Prostate gland (tissue), 2 donors: ENCODE data around the gene SPOP.

Experiments used
- POLR2A ChIP-seq: fragments of 450-650 bp; IDR thresholded peaks from one replicate; pipeline ENCODE4 v1.6.1; 2016; ENCODE audit warnings: antibody characterized with exemption, mild to moderate bottlenecking
- POLR2AphosphoS5 ChIP-seq: sonication (generic); formaldehyde crosslinking; IDR thresholded peaks from one replicate; pipeline ENCODE4 v1.6.1; 2017; ENCODE audit warnings: antibody characterized with exemption
- TF ChIP-seq, protein P1 (sequence below), 4 experiments: fragments of 200-600 bp in 2 of 4; fragments of 450-650 bp in 2 of 4; sonication (generic) in 2 of 4; IDR thresholded peaks; 1 replicate in 3 of 4; 2 replicates in 1 of 4; pipeline ENCODE4 v1.5.1; 2016 to 2019; ENCODE audit warnings: antibody characterized with exemption in 4 of 4, mild to moderate bottlenecking in 2 of 4, moderate library complexity in 2 of 4

DNA sequence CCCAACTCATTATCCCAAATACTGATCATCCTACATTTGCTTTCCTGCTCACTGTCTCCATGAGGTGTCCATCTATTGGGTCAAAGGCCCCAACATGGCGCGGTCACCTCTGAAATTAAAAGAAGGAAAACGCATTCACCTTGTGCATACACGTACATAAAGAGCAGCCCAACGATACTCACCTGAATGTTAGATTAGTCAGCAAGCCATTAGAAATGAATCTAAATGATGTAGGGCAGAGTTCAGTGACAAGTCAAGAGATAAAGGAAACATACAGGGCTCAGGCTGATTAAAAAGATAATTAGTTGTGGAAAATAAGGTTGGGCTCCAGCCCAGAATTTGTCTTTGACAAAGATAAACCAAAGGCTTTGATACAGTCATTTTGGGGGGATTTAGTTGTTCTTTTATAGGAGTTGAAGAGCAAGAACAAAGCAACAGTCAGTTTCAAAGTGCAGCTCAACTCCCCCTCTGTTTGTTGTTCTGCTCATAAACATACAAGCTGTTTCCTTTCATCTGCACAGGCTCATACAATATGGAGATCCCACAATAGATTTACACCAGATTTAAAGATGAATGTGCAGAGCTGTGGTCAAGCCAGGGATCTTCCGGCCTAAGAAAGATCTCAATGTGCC lies 81.2 kb downstream of the SPOP start:
- TF ChIP-seq, protein P1, sequence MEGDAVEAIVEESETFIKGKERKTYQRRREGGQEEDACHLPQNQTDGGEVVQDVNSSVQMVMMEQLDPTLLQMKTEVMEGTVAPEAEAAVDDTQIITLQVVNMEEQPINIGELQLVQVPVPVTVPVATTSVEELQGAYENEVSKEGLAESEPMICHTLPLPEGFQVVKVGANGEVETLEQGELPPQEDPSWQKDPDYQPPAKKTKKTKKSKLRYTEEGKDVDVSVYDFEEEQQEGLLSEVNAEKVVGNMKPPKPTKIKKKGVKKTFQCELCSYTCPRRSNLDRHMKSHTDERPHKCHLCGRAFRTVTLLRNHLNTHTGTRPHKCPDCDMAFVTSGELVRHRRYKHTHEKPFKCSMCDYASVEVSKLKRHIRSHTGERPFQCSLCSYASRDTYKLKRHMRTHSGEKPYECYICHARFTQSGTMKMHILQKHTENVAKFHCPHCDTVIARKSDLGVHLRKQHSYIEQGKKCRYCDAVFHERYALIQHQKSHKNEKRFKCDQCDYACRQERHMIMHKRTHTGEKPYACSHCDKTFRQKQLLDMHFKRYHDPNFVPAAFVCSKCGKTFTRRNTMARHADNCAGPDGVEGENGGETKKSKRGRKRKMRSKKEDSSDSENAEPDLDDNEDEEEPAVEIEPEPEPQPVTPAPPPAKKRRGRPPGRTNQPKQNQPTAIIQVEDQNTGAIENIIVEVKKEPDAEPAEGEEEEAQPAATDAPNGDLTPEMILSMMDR (IDR thresholded peaks at IDR 0.05) = no peak
- TF ChIP-seq POLR2AphosphoS5 (peak; percentile 20), POLR2A (no peak)
